B cell (primary cell): Measurements from ENCODE around the gene DLX6. TPM values are rescaled to one million over a fixed set of nuclear protein-coding genes. Genes with fewer than 3 reads are reported as not detected.

ENCODE experiments used
- ATAC-seq: fragments of 200-7000 bp; cut with Tn5 transposase; one replicate; pipeline ENCODE4 v1.10.0; 2021; ENCODE audit warnings: low read depth, mild to moderate bottlenecking, moderate number of reproducible peaks, moderate library complexity
- CTCF ChIA-PET: fragments of 350-600 bp; sonication (Branson Sonifier 250); formaldehyde crosslinking; loops from one replicate; lab custom pipeline; 2021; ENCODE audit warnings: antibody characterized with exemption, inconsistent platforms; lab: Charles Lee
- POLR2A ChIA-PET: fragments of 350-600 bp; sonication (Branson Sonifier 250); formaldehyde crosslinking; loops from one replicate; lab custom pipeline; 2021; ENCODE audit warnings: antibody characterized with exemption; lab: Charles Lee
- DNase-seq: peaks from one replicate; pipeline ENCODE4 v3.0.0; 2013
- H2AFZ ChIP-seq: 2 replicates; pipeline ENCODE4 v1.6.1; 2012; ENCODE audit warnings: mild to moderate bottlenecking, low read depth, low read length; ENCODE audit not compliant: insufficient read depth, poor library complexity, severe bottlenecking
- H3K27ac ChIP-seq, 2 donors: 1 replicate in 1 of 2; 2 replicates in 1 of 2; pipeline ENCODE4 v1.5.1; 2012 to 2013; ENCODE audit warnings: low read length in 2 of 2, mild to moderate bottlenecking in 2 of 2, moderate library complexity in 1 of 2
- H3K27me3 ChIP-seq, 4 experiments: fragments of 200-600 bp in 1 of 4; sonication (generic) in 1 of 4; replicated peaks in 1 of 4; 1 replicate in 2 of 4; 2 replicates in 2 of 4; pipeline versions ENCODE4 v1.6.1 to v1.7.0; 2013 to 2016; ENCODE audit warnings: low read length in 3 of 4, mild to moderate bottlenecking in 2 of 4, mixed read lengths in 1 of 4, moderate library complexity in 1 of 4; ENCODE audit not compliant: insufficient read depth in 4 of 4, control insufficient read depth in 3 of 4; ENCODE audit errors: control extremely low read depth in 1 of 4
- H3K36me3 ChIP-seq, 2 experiments: replicated peaks in 1 of 2; 1 replicate in 1 of 2; 2 replicates in 1 of 2; pipeline versions ENCODE4 v1.6.1 to v1.7.1; 2013; ENCODE audit warnings: low read length in 1 of 2; ENCODE audit not compliant: insufficient read depth in 2 of 2, control insufficient read depth in 1 of 2; ENCODE audit errors: control extremely low read depth in 1 of 2, extremely low read depth in 1 of 2
- H3K4me1 ChIP-seq, 2 donors: fragments of 200-600 bp in 1 of 2; sonication (generic) in 1 of 2; 1 replicate in 1 of 2; 2 replicates in 1 of 2; pipeline versions ENCODE4 v1.5.1 to v1.6.1; 2013 to 2017; ENCODE audit warnings: low read length in 2 of 2; ENCODE audit not compliant: control insufficient read depth in 2 of 2, insufficient read depth in 2 of 2
- H3K4me2 ChIP-seq: replicated peaks from 2 replicates; pipeline ENCODE3; 2012; ENCODE audit warnings: mild to moderate bottlenecking, low read depth, low read length; ENCODE audit not compliant: poor library complexity, severe bottlenecking
- H3K4me3 ChIP-seq, 5 experiments: fragments of 200-600 bp in 1 of 5; sonication (generic) in 1 of 5; 1 replicate in 3 of 5; 2 replicates in 2 of 5; pipeline versions ENCODE4 v1.5.1 to v1.7.0; 2011 to 2016; ENCODE audit warnings: low read length in 4 of 5, mild to moderate bottlenecking in 4 of 5, low read depth in 2 of 5, control low read depth in 1 of 5, moderate library complexity in 1 of 5; ENCODE audit not compliant: insufficient read depth in 1 of 5; ENCODE audit errors: control extremely low read depth in 1 of 5, extremely low read depth in 1 of 5
- H3K79me2 ChIP-seq: fragments of 200-600 bp; sonication (generic); one replicate; pipeline ENCODE4 v1.6.0; 2016; ENCODE audit warnings: low read length; ENCODE audit not compliant: control insufficient read depth, insufficient read depth
- H3K9ac ChIP-seq: fragments of 200-600 bp; sonication (generic); 2 replicates; pipeline ENCODE4 v1.6.1; 2017; ENCODE audit warnings: mild to moderate bottlenecking, low read length, moderate library complexity
- H3K9me3 ChIP-seq, 3 donors: one replicate each; pipeline versions ENCODE4 v1.6.1 to v1.7.1; 2013; ENCODE audit warnings: low read length in 2 of 3; ENCODE audit not compliant: control insufficient read depth in 2 of 3, insufficient read depth in 1 of 3; ENCODE audit errors: control extremely low read depth in 1 of 3
- H4K20me1 ChIP-seq: 2 replicates; pipeline ENCODE4 v1.6.0; 2012; ENCODE audit warnings: mild to moderate bottlenecking, low read length; ENCODE audit not compliant: insufficient read depth, control insufficient read depth, poor library complexity, severe bottlenecking
- H3K27ac Mint-ChIP-seq: one replicate; pipeline ENCODE4 v1.8.0; 2021; ENCODE audit warnings: mixed read lengths
- H3K27me3 Mint-ChIP-seq: one replicate; pipeline ENCODE4 v1.8.0; 2021; ENCODE audit warnings: mixed read lengths
- H3K4me1 Mint-ChIP-seq: one replicate; pipeline ENCODE4 v1.8.0; 2021; ENCODE audit warnings: mixed read lengths
- H3K4me3 Mint-ChIP-seq: one replicate; pipeline ENCODE4 v1.8.0; 2021; ENCODE audit warnings: mixed read lengths
- H3K9me3 Mint-ChIP-seq: one replicate; pipeline ENCODE4 v1.8.0; 2022; ENCODE audit warnings: mixed read lengths; ENCODE audit not compliant: insufficient read depth
- CTCF ChIP-seq: fragments of 200-600 bp; IDR thresholded peaks from one replicate; pipeline ENCODE4 v1.8.0; 2022; ENCODE audit warnings: antibody characterized with exemption, mild to moderate bottlenecking
- EZH2 ChIP-seq: IDR thresholded peaks from 2 replicates; pipeline ENCODE4 v1.6.1; 2012; ENCODE audit warnings: borderline replicate concordance, low read depth, mild to moderate bottlenecking, moderate library complexity, low read length; ENCODE audit not compliant: insufficient read depth, poor library complexity, severe bottlenecking
- WGBS: methylation state at CpG from one replicate; pipeline ENCODE4 v1.1.5; 2013; ENCODE audit warnings: missing lambda C conversion rate; ENCODE audit not compliant: insufficient coverage; 5-methylcytosine and 5-hydroxymethylcytosine counted together
- intact Hi-C: fragments of 100-400 bp; cut with micrococcal nuclease; formaldehyde crosslinking; loops from one replicate; pipeline ENCODE4 v1.10.0; 2022
- polyA plus RNA-seq: library from polyadenylated mRNA; depleted of rRNA; stranded (reverse); fragments of >200 nt; gene quantifications from 2 replicates; pipeline ENCODE4 v1.2.3, GENCODE V29; 2012
- total RNA-seq, 2 donors: library from RNA; stranded (reverse); fragments of 120-200 nt in 1 of 2; gene quantifications; 1 replicate in 1 of 2; 2 replicates in 1 of 2; pipeline versions ENCODE4 v1.2.3 to v1.2.4, GENCODE V29; 2013 to 2022

Gene DLX6
- total and polyA plus RNA-seq, 2 donors (not counting 1 experiment from before 2014, with no cell fraction given) = not detected

- H3K9me3 Mint-ChIP-seq = no peaks in the 10 kb centered on the region
- peaks cover 82% of the 10 kb centered on the region for H3K27me3 Mint-ChIP-seq
- H3K9me3 ChIP-seq = peaks cover 0 to 33% (median 2%) of the 10 kb centered on the region in 3 donors
- ATAC-seq (no peak), DNase-seq (no peak)
- peaks cover 2 to 76% (median 63%) of the 10 kb centered on the region in 4 experiments for H3K27me3 ChIP-seq
- no peak overlapping the region for H3K4me3 Mint-ChIP-seq
- H3K4me3 ChIP-seq = no peak overlapping the region
- no peak overlapping the region for H3K9ac ChIP-seq
- POLR2A ChIA-PET = no interaction called here
- H3K36me3 ChIP-seq = no peaks in the 10 kb centered on the region
- peaks cover 4% of the 10 kb centered on the region for H3K4me1 Mint-ChIP-seq
- H4K20me1 ChIP-seq = no peaks in the 10 kb centered on the region
- no peaks in the 10 kb centered on the region for H3K79me2 ChIP-seq
- H3K27ac Mint-ChIP-seq = no peak overlapping the region
- H3K4me1 ChIP-seq = peaks cover 0 to 4% of the 10 kb centered on the region in 2 donors
- no peak overlapping the region for H2AFZ ChIP-seq
- H3K27ac ChIP-seq = no peak overlapping the region
- WGBS = 2% methylated on average over 4 of the region's 6 CpGs
- intact Hi-C loops = no loop called here
- no peak for TF ChIP-seq CTCF
- no peak for TF ChIP-seq EZH2
- H3K4me2 ChIP-seq = no peak overlapping the region
- CTCF ChIA-PET = no interaction called here
Observed at GRCh38 chr7:96995406-96996110, 9.8 kb upstream of the DLX6 start.
